ENCODE data around the gene C22orf23. TPM values are rescaled to one million over a fixed set of nuclear protein-coding genes. Genes with fewer than 3 reads are reported as not detected.

Gene C22orf23
- total and polyA plus RNA-seq, 2 of the 13 experiments (the other 11 are each of a cell fraction or from before 2014, with no cell fraction given) = 0.21 to 0.24 TPM

- FAIRE-seq = no peak
- intact Hi-C loops (cut with micrococcal nuclease; ENCODE audit: unreplicated experiment) = no loop called here
- POLR2A ChIA-PET = no interaction called here
These were observed 30.7 kb upstream of the C22orf23 start, which contains the start of gene SOX10 for GRCh38 chr22:37983860-37984791. SOX10 (minus strand) TSS chr22:37984555; CDS start chr22:37983784, 771 bp downstream.

More at GRCh38 chr22:37983860-37984791, 30.7 kb upstream of the C22orf23 start, which contains the start of gene SOX10:
- Histone ChIP-seq H3K36me3 (replicated peaks in 1 of 2; ENCODE audit: control insufficient read depth in 1 of 2, insufficient read depth in 2 of 2, low read length in 2 of 2) (no peaks in the 10 kb centered on the region), H3K79me2 (ENCODE audit: insufficient read depth, low read length) (no peaks in the 10 kb centered on the region), H4K20me1 (ENCODE audit: insufficient read depth, low read length) (no peaks in the 10 kb centered on the region), H3K9me3 (ENCODE audit: low read length) (no peaks in the 10 kb centered on the region), H3K4me2 (ENCODE audit: low read depth, low read length) (no peak within 1 kb of the TSS), H2AFZ (ENCODE audit: low read length) (no peak within 1 kb of the TSS), H3K27ac (ENCODE audit: extremely low read length, insufficient read depth, low read length) (no peak within 1 kb of the TSS), H3K9ac (ENCODE audit: insufficient read depth, low read depth, low read length) (no peak within 1 kb of the TSS), H3K4me1 (ENCODE audit: insufficient read depth, low read length) (peaks cover 39% of the 10 kb centered on the region), H3K4me3 (replicated peaks in 1 of 3; ENCODE audit: insufficient read depth in 1 of 3, low read depth in 2 of 3, low read length in 3 of 3) (no peak within 1 kb of the TSS), H3K27me3 (ENCODE audit: control insufficient read depth in 1 of 2, insufficient read depth in 2 of 2, low read length in 2 of 2) (no peaks in the 10 kb centered on the region)
- in situ Hi-C loops (cut with HindIII; ENCODE audit: extremely low pct_ligation_motif_present, low pct_unique_long_range_greater_than_20kb) = no loop called here
- ATAC-seq (no peak), DNase-seq (ENCODE audit: low spot score) (no peak)
- TF ChIP-seq ZNF256 (CRISPR knock-in tag; conservative IDR thresholded peaks at IDR 0.05) (no peak), E2F1 (CRISPR knock-in tag; IDR thresholded peaks at IDR 0.05) (no peak), ZNF703 (CRISPR knock-in tag; IDR thresholded peaks at IDR 0.05; ENCODE audit: borderline replicate concordance) (no peak), EED (CRISPR knock-in tag; IDR thresholded peaks at IDR 0.05) (no peak), KLF9 (CRISPR knock-in tag; IDR thresholded peaks at IDR 0.05; ENCODE audit: low read depth) (no peak), MAFG (CRISPR knock-in tag; IDR thresholded peaks at IDR 0.05) (no peak), ZBTB39 (CRISPR knock-in tag; IDR thresholded peaks at IDR 0.05) (no peak), GATAD2A (CRISPR knock-in tag; IDR thresholded peaks at IDR 0.05) (no peak), PHF8 (CRISPR knock-in tag; IDR thresholded peaks at IDR 0.05) (no peak), HNRNPUL1 (IDR thresholded peaks at IDR 0.05; ENCODE audit: low read depth, low read length) (no peak), NFE2 (CRISPR knock-in tag; IDR thresholded peaks at IDR 0.05) (no peak), ZSCAN9 (CRISPR knock-in tag; IDR thresholded peaks at IDR 0.05; ENCODE audit: borderline replicate concordance) (no peak), FOXO1 (CRISPR knock-in tag; IDR thresholded peaks at IDR 0.05) (no peak), ADNP (CRISPR knock-in tag; IDR thresholded peaks at IDR 0.05) (no peak), NR2F6 (IDR thresholded peaks at IDR 0.05) (no peak), NR2F6 (CRISPR knock-in tag; IDR thresholded peaks at IDR 0.05) (no peak), ZNF12 (CRISPR knock-in tag; IDR thresholded peaks at IDR 0.05) (no peak), HMG20A (CRISPR knock-in tag; IDR thresholded peaks at IDR 0.05; ENCODE audit: borderline replicate concordance) (no peak)
- CTCF ChIA-PET (ENCODE audit: low intra/inter-chr PET ratio, low total read pairs) = no interaction called here
- BruUV-seq (replicated peaks) = no TSS peak
- 94% methylated on average over 42 of the region's 42 CpGs for WGBS (ENCODE audit: low lambda C conversion rate)

Data from HepG2 (cell line).